Lung (tissue), 12 donors: ENCODE results near the gene MN1. TPM values are rescaled to one million over a fixed set of nuclear protein-coding genes. Genes with fewer than 3 reads are reported as not detected.

ENCODE experiments used
- ATAC-seq: fragments of 200-7000 bp; cut with Tn5 transposase; one replicate; pipeline ENCODE4 v1.9.1; 2020; ENCODE audit warnings: moderate number of reproducible peaks; ENCODE audit not compliant: insufficient read depth, low FRiP score
- DNase-seq, 3 donors: peaks; one replicate each; pipeline ENCODE4 v3.0.0-alpha.2; 2013 to 2017
- H3K27ac ChIP-seq, 2 donors: one replicate each; pipeline ENCODE4 v1.5.1; 2013; ENCODE audit warnings: mild to moderate bottlenecking in 2 of 2, moderate library complexity in 2 of 2, control low read depth in 1 of 2, inconsistent platforms in 1 of 2, low read depth in 1 of 2, low read length in 1 of 2
- H3K27me3 ChIP-seq, 3 donors: one replicate each; pipeline ENCODE4 v1.5.1; 2013; ENCODE audit warnings: low read length in 2 of 3; ENCODE audit not compliant: control insufficient read depth in 3 of 3, insufficient read depth in 3 of 3
- H3K36me3 ChIP-seq, 4 donors: one replicate each; pipeline ENCODE4 v1.5.1; 2013; ENCODE audit warnings: low read length in 4 of 4, mild to moderate bottlenecking in 1 of 4, moderate library complexity in 1 of 4; ENCODE audit not compliant: control insufficient read depth in 4 of 4, insufficient read depth in 4 of 4
- H3K4me1 ChIP-seq, 5 donors: one replicate each; pipeline ENCODE4 v1.5.1; 2013; ENCODE audit warnings: low read length in 5 of 5, mild to moderate bottlenecking in 2 of 5, moderate library complexity in 1 of 5; ENCODE audit not compliant: control insufficient read depth in 5 of 5, insufficient read depth in 5 of 5
- H3K4me3 ChIP-seq: one replicate; pipeline ENCODE4 v1.5.1; 2013; ENCODE audit warnings: mild to moderate bottlenecking, control low read depth, moderate library complexity
- H3K9ac ChIP-seq, 2 donors: one replicate each; pipeline ENCODE4 v1.5.1; 2013; ENCODE audit warnings: low read length in 2 of 2, control low read depth in 1 of 2; ENCODE audit not compliant: insufficient read depth in 1 of 2
- H3K9me3 ChIP-seq, 4 donors: one replicate each; pipeline ENCODE4 v1.5.1; 2013; ENCODE audit warnings: low read length in 3 of 4, mild to moderate bottlenecking in 1 of 4, moderate library complexity in 1 of 4; ENCODE audit not compliant: control insufficient read depth in 4 of 4, insufficient read depth in 3 of 4
- CTCF ChIP-seq: IDR thresholded peaks from 2 replicates; pipeline ENCODE4 v1.5.1; 2012; ENCODE audit warnings: mild to moderate bottlenecking; ENCODE audit errors: control extremely low read depth, extremely low read depth
- WGBS, 2 donors: extraction: QIAGEN DNeasy Blood & Tissue Kit; methylation state at CpG; one replicate each; pipeline ENCODE4 v1.1.7; 2013; 5-methylcytosine and 5-hydroxymethylcytosine counted together
- polyA plus RNA-seq, 2 donors: library from polyadenylated mRNA; stranded (reverse); fragments of 200-250 nt; gene quantifications; one replicate each; pipeline ENCODE4 v1.2.1, GENCODE V29; 2013
- total RNA-seq, 2 donors: library from RNA; depleted of rRNA in 1 of 2; stranded (reverse); fragments of >200 nt in 1 of 2; gene quantifications; one replicate each; pipeline ENCODE4 v1.2.1, GENCODE V29; 2014 to 2021
- donor health status: control.
- donor health status: control.
- donor health status: Bipolar disorder and iron deficiency.
- donor health status: healthy.
- donor health status: DM: yes; HTN: yes; CAD: no.

MN1 gene
- total and polyA plus RNA-seq, 4 donors, result 2.4 to 6.5 (median 3.6) TPM

- no peaks in the 10 kb centered on the region for H3K9me3 ChIP-seq
- no peak for TF ChIP-seq CTCF
- H3K4me1 ChIP-seq, result peaks cover 0 to 22% (median 12%) of the 10 kb centered on the region in 5 donors
- 89 to 92% methylated on average over 9 of the region's 9 CpGs for WGBS, 2 donors
- H3K27ac ChIP-seq, result no peak overlapping the region
- H3K36me3 ChIP-seq, result peaks cover 0 to 20% (median 17%) of the 10 kb centered on the region in 4 donors
- H3K9ac ChIP-seq, result no peak overlapping the region
- DNase-seq (no peak), ATAC-seq (no peak)
- H3K27me3 ChIP-seq, result no peaks in the 10 kb centered on the region
- no peak overlapping the region for H3K4me3 ChIP-seq
These were observed 45.4 kb upstream of the MN1 start for GRCh38 chr22:27846910-27847309.

DNA sequence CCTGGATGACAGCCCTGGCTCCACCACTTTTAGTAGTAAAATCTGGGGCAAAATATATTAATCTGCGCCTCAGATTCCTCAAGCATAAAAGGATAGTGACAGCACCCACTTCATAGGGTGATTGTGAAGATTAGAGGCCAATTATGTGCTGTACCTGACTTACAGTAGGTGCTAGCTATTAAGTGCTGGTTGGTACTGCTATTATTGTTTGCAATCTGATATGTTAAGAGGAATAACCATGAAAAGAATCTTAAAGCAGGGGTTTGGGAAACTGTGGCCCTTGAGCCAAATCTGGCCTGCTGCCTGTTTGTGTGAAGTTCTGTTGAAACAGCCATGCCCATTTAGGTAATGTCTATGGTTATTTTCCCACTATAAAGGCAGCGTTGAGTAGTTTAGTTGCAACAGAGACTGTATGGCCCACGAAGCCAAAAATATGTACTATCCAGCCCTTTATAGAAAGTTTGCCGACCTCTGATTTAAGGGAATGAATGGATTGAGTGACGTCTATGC lies 44.7 kb upstream of the MN1 start:
- Histone ChIP-seq H3K36me3 (peaks cover 0 to 20% (median 14%) of the 10 kb centered on the region in 4 donors), H3K9me3 (no peaks in the 10 kb centered on the region), H3K4me1 (peaks cover 0 to 22% (median 12%) of the 10 kb centered on the region in 5 donors), H3K27ac (no peak overlapping the region), H3K9ac (no peak overlapping the region), H3K4me3 (no peak overlapping the region), H3K27me3 (no peaks in the 10 kb centered on the region)
- ATAC-seq (no peak), DNase-seq (peak in 1 of 3 donors; percentile 55)
- no peak for TF ChIP-seq CTCF
- 77 to 87% methylated on average over 5 of the region's 5 CpGs for WGBS, 2 donors

GRCh38 chr22:27845644-27846043 lies 44.1 kb upstream of the MN1 start:
- 88 to 93% methylated on average over 7 of the region's 7 CpGs for WGBS, 2 donors
- H3K9me3 ChIP-seq, result no peaks in the 10 kb centered on the region
- peaks cover 0 to 15% (median 10%) of the 10 kb centered on the region in 4 donors for H3K36me3 ChIP-seq
- H3K9ac ChIP-seq, result no peak overlapping the region
- no peak for DNase-seq
- H3K27ac ChIP-seq, result no peak overlapping the region
- no peak for TF ChIP-seq CTCF
- H3K27me3 ChIP-seq, result no peaks in the 10 kb centered on the region
- peaks cover 0 to 19% (median 10%) of the 10 kb centered on the region in 5 donors for H3K4me1 ChIP-seq
- H3K4me3 ChIP-seq, result no peak overlapping the region
- no peak for ATAC-seq
